HG02759 (cell line): ENCODE data around the gene FUT1.
"Not testable (repeated sequence)": the region's sequence is repeated elsewhere in the genome, so short reads cannot be mapped to it uniquely, and the experiment has no call there.

Source experiments
- ATAC-seq: cut with Tn5 transposase; IDR thresholded peaks from one replicate; pipeline ENCODE4 v1.9.1; 2021; ENCODE audit warnings: mild to moderate bottlenecking, moderate library complexity; ENCODE audit not compliant: unreplicated experiment

Gene FUT1

GRCh38 chr19:48768994-48769713 lies 16.7 kb upstream of the FUT1 start:
- no peak for ATAC-seq

- not testable (repeated sequence) for ATAC-seq
These were observed 15.8 kb upstream of the FUT1 start for GRCh38 chr19:48768171-48768753.

GRCh38 chr19:48765816-48766215 lies 13.4 kb upstream of the FUT1 start:
- ATAC-seq = not testable (repeated sequence)

- ATAC-seq = no peak
These were observed 8.2 kb upstream of the FUT1 start for GRCh38 chr19:48760504-48761205.

GRCh38 chr19:48757741-48758144 lies 5.3 kb upstream of the FUT1 start:
- ATAC-seq = no peak

DNA sequence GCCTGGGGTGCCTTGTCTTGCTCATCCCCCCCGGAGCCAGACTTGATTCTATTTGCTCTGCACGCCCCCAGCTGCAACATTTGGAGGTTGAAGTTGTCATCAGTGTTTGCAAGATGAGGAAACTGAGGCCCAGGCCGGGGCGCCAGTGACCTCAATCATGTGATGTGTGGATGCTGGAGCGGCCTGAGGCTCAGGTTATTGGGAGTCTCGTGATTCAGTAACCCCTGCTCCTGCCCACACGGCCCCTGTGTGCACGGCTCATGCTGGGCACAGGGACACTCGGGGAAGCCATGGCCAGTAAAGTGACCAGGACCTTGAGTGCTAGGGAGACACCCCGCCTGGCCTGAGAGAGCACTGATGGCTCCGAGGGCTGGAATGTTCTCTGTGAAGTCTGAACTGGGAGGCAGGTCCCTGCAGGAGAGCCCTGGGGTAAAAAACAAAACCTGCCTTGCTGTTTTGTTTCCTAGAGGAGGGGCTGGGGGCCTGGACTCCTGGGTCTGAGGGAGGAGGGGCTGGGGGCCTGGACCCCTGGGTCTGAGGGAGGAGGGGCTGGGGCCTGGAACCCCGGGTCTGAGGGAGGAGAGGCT lies 4.7 kb upstream of the FUT1 start:
- ATAC-seq = no peak

GRCh38 chr19:48756686-48757085 lies 4.2 kb upstream of the FUT1 start:
- no peak for ATAC-seq

DNA sequence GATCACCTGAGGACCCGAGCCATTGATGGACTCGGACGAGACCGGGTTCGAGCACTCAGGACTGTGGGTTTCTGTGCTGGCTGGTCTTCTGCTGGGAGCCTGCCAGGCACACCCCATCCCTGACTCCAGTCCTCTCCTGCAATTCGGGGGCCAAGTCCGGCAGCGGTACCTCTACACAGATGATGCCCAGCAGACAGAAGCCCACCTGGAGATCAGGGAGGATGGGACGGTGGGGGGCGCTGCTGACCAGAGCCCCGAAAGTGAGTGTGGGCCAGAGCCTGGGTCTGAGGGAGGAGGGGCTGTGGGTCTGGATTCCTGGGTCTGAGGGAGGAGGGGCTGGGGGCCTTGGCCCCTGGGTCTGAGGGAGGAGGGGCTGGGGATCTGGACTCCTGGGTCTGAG lies 3.8 kb upstream of the FUT1 start:
- ATAC-seq = no peak

DNA sequence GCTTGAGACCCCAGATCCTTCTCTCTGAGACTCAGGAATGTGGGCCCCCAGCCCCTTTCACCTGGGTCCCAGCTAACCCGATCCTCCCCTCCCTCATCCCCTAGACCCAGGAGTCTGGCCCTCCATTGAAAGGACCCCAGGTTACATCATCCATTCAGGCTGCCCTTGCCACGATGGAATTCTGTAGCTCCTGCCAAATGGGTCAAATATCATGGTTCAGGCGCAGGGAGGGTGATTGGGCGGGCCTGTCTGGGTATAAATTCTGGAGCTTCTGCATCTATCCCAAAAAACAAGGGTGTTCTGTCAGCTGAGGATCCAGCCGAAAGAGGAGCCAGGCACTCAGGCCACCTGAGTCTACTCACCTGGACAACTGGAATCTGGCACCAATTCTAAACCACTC lies 3.3 kb upstream of the FUT1 start:
- no peak for ATAC-seq

DNA sequence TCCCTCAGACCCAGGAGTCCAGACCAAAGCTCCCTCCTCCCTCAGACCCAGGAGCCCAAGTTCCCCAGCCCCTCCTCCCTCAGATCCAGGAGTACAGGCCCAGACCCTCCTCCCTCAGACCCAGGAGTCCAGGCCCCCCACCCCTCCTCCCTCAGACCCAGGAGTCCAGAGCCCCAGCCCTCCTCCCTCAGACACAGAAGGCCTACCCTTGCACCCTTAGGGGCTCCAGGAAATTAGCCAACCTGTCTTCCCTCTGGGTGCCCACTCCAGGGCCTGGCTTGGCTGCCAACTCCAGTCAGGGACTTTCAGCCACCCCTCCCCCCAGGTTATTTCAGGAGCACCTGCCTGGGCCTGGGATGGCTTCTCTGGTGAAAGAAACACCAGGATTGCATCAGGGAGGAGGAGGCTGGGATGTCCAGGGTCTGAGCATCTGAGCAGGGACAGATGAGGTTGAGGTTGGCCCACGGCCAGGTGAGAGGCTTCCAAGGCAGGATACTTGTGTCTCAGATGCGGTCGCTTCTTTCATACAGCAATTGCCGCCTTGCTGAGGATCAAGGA lies 2.7 kb upstream of the FUT1 start, which contains the start of gene FGF21:
TSS of gene FGF21 (plus strand) at position 441 of the 558 bp plus-strand sequence. CDS start 713 bp downstream, outside the sequence.
- ATAC-seq = no peak

DNA sequence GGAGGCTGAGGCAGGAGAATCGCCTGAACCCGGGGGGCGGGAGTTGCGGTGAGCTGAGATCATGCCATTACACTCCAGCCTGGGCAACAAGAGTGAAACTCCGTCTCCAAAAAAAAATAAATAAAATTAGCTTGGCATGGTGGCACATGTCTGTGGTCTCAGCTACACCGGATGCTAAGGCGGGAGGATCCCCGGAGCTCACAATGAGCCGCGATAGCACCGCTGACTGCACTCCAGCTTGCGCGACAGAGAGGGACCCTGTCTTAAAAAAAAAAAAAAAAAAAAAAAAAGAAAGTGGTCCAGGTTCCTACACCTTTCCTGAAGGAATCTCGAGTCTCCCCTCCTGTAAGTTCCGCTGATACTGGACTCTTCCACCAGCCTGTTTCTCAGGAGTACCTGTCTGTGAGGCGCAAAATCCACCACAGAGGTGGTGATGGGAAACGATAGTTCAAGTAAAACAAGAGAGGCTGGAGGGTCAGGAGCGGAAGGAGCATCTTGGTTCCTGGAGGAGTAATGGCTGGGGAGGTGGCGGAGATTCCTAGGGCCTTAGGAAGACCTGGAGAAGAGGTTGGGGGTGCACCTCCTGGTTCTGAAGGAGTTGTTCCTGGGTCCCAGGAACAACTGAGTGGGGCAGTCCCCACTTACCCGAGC lies 471 bp downstream of the FUT1 start:
- ATAC-seq = no peak

GRCh38 chr19:48750771-48751504 lies 1.5 kb downstream of the FUT1 start:
- ATAC-seq = no peak

- no peak for ATAC-seq
These were observed 2.1 kb downstream of the FUT1 start for GRCh38 chr19:48750351-48750750.

DNA sequence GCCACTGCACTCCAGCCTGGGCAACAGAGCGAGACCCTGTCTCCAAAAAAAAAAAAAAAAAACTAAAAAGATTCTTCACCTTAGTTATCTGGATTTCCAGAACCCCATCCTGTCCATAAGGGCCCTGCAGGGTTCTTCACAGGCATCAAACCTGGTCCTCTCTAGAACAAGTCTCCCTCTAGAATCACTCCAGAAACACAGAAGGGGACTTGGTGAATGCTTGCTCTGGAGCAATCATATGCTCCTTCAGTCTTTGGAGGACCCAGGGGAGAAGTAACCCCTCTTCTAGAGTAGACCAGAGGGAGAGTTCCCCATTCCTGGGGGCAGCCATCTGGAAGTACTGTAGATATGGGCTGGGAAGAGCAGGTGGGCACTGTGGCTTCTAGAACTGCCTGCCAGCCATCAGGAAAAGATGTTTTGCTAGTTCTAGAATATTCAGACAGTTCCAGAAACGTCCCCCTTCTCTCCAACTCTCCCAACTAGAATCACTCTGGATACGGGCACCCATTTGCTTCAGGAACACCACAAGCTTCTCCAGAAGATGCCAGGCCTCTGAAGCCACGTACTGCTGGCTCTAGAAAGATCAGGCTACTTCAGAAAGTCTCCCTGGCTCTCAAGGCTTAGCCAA lies 2.8 kb downstream of the FUT1 start:
- ATAC-seq = no peak

GRCh38 chr19:48746738-48747575 lies 5.5 kb downstream of the FUT1 start, which contains the start of gene IZUMO1:
Gene IZUMO1, minus strand, starts transcription at chr19:48746909. Its CDS starts 1,050 bp downstream, at chr19:48745859.
- ATAC-seq = no peak

DNA sequence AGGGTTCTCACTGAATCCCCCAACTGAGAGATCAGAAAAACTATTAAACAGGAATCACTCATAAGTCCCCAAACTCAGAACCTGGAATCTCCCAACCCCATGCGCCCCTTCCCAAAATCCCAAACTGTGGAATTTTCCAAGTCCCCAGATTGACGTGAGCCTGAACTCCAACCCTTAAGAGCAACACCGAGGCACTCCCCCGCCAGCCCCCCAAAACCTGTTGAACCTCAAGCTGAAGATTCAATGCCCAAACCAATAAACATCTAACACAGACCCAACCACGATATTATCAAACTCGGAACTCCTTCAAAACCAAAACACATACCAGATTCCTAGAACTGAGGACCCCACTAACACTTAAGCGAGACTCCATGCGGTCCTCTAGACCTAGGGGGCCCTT lies 6.3 kb downstream of the FUT1 start:
- no peak for ATAC-seq

DNA sequence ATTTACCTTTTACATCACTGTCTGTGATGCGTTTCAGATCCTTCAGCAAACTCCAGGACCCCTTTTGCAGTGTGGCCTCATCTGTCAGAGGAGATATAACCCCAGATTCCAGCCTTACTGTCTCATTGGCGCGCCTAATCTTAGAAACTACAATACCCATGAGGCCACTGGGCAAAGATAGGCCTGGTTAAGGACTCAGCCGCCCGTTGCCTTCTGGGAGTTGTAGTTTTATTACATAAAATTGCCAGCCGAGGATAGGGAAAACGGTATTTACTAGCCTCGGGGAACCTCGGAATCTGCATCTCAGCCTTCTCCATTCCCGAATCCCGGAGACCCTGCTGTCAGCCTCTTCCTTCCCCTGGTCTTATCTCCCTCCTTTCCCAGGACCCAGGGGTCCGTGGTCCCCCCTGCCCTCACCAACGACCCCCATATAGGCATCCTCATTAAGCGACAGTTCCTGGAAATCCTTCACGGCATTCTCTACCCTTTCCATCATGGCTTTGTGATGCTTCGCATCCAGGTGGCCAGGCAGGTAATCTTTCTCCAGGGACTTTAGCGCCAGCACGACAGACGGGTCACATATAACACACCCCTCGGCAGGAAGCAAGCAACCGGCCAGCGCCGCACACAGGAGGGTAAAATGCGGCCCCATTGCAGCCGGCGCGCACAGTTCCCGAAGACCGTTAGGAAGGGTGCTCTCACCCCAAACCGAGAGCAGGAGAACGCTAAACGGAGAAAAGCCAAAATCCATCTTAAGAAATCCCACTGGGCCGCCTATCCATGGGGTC lies 7.0 kb downstream of the FUT1 start:
- ATAC-seq = no peak

GRCh38 chr19:48742096-48742495 lies 10.3 kb downstream of the FUT1 start:
- ATAC-seq = no peak
